PC-3 (cell line): ENCODE results near the gene NSA2. TPM values are rescaled to one million over a fixed set of nuclear protein-coding genes. Genes with fewer than 3 reads are reported as not detected.

Experiments used
- ATAC-seq: fragments of 200-7000 bp; cut with Tn5 transposase; 2 replicates; pipeline ENCODE4 v1.9.1; 2020; ENCODE audit warnings: mild to moderate bottlenecking, moderate library complexity
- BruUV-seq: library from RNA; stranded (reverse); fragments of 400-500 nt; replicated peaks from 2 replicates; lab custom pipeline; 2021; lab: Mats Ljungman, UMichigan
- CTCF ChIA-PET: fragments of 300-600 bp; sonication (Branson Sonifier 250); formaldehyde crosslinking; loops from one replicate; lab custom pipeline; 2022; ENCODE audit warnings: antibody characterized with exemption; lab: Charles Lee
- POLR2A ChIA-PET: fragments of 300-600 bp; sonication (Branson Sonifier 250); formaldehyde crosslinking; loops from one replicate; lab custom pipeline; 2022; ENCODE audit warnings: antibody characterized with exemption; ENCODE audit not compliant: unreplicated experiment; lab: Charles Lee
- DNase-seq: peaks from one replicate; pipeline ENCODE4 v3.0.0-alpha.2; 2015
- H2AFZ ChIP-seq: fragments of 300-600 bp; sonication (generic); 2 replicates; pipeline ENCODE4 v1.6.0; 2016; ENCODE audit warnings: antibody characterized with exemption, low read length
- H3F3A ChIP-seq: fragments of 300-600 bp; sonication (generic); one replicate; pipeline ENCODE4 v1.6.0; 2017; ENCODE audit warnings: antibody characterized with exemption, low read length, control low read depth, mild to moderate bottlenecking; ENCODE audit not compliant: unreplicated experiment
- H3K27ac ChIP-seq: fragments of 300-600 bp; sonication (generic); 2 replicates; pipeline ENCODE4 v1.5.1; 2016; ENCODE audit warnings: mild to moderate bottlenecking, low read length
- H3K27me3 ChIP-seq: fragments of 300-600 bp; sonication (generic); 2 replicates; pipeline ENCODE4 v1.6.1; 2016; ENCODE audit warnings: low read length, mixed read lengths
- H3K36me3 ChIP-seq: fragments of 300-600 bp; sonication (generic); 2 replicates; pipeline ENCODE4 v1.6.1; 2016; ENCODE audit warnings: low read depth, mixed run types, low read length, mixed read lengths
- H3K4me1 ChIP-seq: fragments of 300-600 bp; sonication (generic); 2 replicates; pipeline ENCODE4 v1.5.1; 2016; ENCODE audit warnings: low read length; ENCODE audit not compliant: insufficient read depth
- H3K4me2 ChIP-seq: fragments of 300-600 bp; sonication (generic); 2 replicates; pipeline ENCODE4 v1.6.0; 2016; ENCODE audit warnings: low read length
- H3K4me3 ChIP-seq: fragments of 300-600 bp; sonication (generic); 2 replicates; pipeline ENCODE4 v1.5.1; 2016; ENCODE audit warnings: mild to moderate bottlenecking, low read length, mixed read lengths
- H3K79me2 ChIP-seq: fragments of 300-600 bp; sonication (generic); 2 replicates; pipeline ENCODE4 v1.6.1; 2017; ENCODE audit warnings: low read length, mixed read lengths
- H3K9ac ChIP-seq: fragments of 300-600 bp; sonication (generic); 2 replicates; pipeline ENCODE4 v1.6.0; 2016; ENCODE audit warnings: mild to moderate bottlenecking, low read length
- H3K9me2 ChIP-seq: fragments of 300-600 bp; sonication (generic); replicated peaks from 2 replicates; pipeline ENCODE4 v1.6.1; 2016; ENCODE audit warnings: mixed run types, low read length, mixed read lengths
- H3K9me3 ChIP-seq: fragments of 300-600 bp; sonication (generic); 2 replicates; pipeline ENCODE4 v1.6.1; 2016; ENCODE audit warnings: low read length, mixed read lengths
- H4K20me1 ChIP-seq: fragments of 300-600 bp; sonication (generic); 2 replicates; pipeline ENCODE4 v1.6.1; 2016; ENCODE audit warnings: low read length, mixed read lengths
- CTCF ChIP-seq: fragments of 300-600 bp; sonication (generic); conservative IDR thresholded peaks from 2 replicates; pipeline ENCODE4 v1.5.1; 2017; ENCODE audit warnings: antibody characterized with exemption, low read depth, mild to moderate bottlenecking, low read length
- EZH2 ChIP-seq: fragments of 300-600 bp; sonication (generic); IDR thresholded peaks from one replicate; pipeline ENCODE4 v1.6.1; 2017; ENCODE audit warnings: antibody characterized with exemption, mild to moderate bottlenecking, low read length; ENCODE audit not compliant: unreplicated experiment
- EZH2phosphoT487 ChIP-seq: fragments of 300-600 bp; sonication (generic); IDR thresholded peaks from 2 replicates; pipeline ENCODE4 v1.6.1; 2018; ENCODE audit warnings: mild to moderate bottlenecking, antibody characterized with exemption, low read length, borderline replicate concordance
- intact Hi-C: fragments of 100-400 bp; cut with micrococcal nuclease; formaldehyde crosslinking; loops from 2 replicates; pipeline ENCODE4 v1.9.0; 2023
- total RNA-seq: library from RNA; depleted of rRNA; stranded (reverse); fragments of >200 nt; gene quantifications from 2 replicates; pipeline ENCODE4 v1.2.3, GENCODE V29; 2014

Gene NSA2
- total RNA-seq, 1 experiment from 2014 or later: 51.5 TPM

GRCh38 chr5:74762599-74762998 lies 4.5 kb upstream of the NSA2 start:
- Histone ChIP-seq H2AFZ (no peak overlapping the region), H3K4me1 (peaks cover 42% of the 10 kb centered on the region), H3K9ac (no peak overlapping the region), H3K4me2 (peak overlapping the region; percentile 67), H3F3A (peaks cover 8% of the 10 kb centered on the region), H3K27ac (peak overlapping the region; percentile 56), H3K9me3 (no peaks in the 10 kb centered on the region), H4K20me1 (peaks cover 3% of the 10 kb centered on the region; the same call in 1 of the 2 replicates), H3K36me3 (peaks cover 11% of the 10 kb centered on the region), H3K79me2 (peaks cover 58% of the 10 kb centered on the region), H3K9me2 (no peaks in the 10 kb centered on the region), H3K4me3 (peak overlapping the region; percentile 17; the same call in 1 of the 2 replicates), H3K27me3 (no peaks in the 10 kb centered on the region)
- ATAC-seq: peak; percentile 56
- no peak for TF ChIP-seq CTCF
- TF ChIP-seq EZH2phosphoT487: no peak
- TF ChIP-seq EZH2: no peak
- intact Hi-C loops: loop anchor here (5.0 kb wide), 1 partner anchor 35 kb away; no protein-coding TSS in a partner anchor
- ChIA-PET POLR2A (no interaction called here), CTCF (no interaction called here)
- no TSS peak for BruUV-seq
- peak; percentile 78 for DNase-seq

GRCh38 chr5:74763504-74763903 lies 3.5 kb upstream of the NSA2 start:
- H3K27ac ChIP-seq: peak overlapping the region; percentile 56
- no peaks in the 10 kb centered on the region for H3K9me2 ChIP-seq
- no peak overlapping the region for H2AFZ ChIP-seq
- TF ChIP-seq CTCF: no peak
- TF ChIP-seq EZH2: no peak
- TF ChIP-seq EZH2phosphoT487: no peak
- H3K4me1 ChIP-seq: peaks cover 46% of the 10 kb centered on the region
- intact Hi-C loops: loop anchor here (5.0 kb wide), 1 partner anchor 36 kb away; no protein-coding TSS in a partner anchor
- BruUV-seq: no TSS peak
- H3K79me2 ChIP-seq: peaks cover 67% of the 10 kb centered on the region
- no peaks in the 10 kb centered on the region for H3K9me3 ChIP-seq
- H3K36me3 ChIP-seq: peaks cover 8% of the 10 kb centered on the region
- H3F3A ChIP-seq: peaks cover 8% of the 10 kb centered on the region
- CTCF ChIA-PET: no interaction called here
- H4K20me1 ChIP-seq: peaks cover 3% of the 10 kb centered on the region; the same call in 1 of the 2 replicates
- no peak overlapping the region for H3K9ac ChIP-seq
- POLR2A ChIA-PET: no interaction called here
- no peaks in the 10 kb centered on the region for H3K27me3 ChIP-seq
- DNase-seq: peak; percentile 40
- ATAC-seq: peak; percentile 16; the same call in 1 of the 2 replicates
- H3K4me2 ChIP-seq: peak overlapping the region; percentile 67
- H3K4me3 ChIP-seq: no peak overlapping the region; the same call in 1 of the 2 replicates

- peaks cover 3% of the 10 kb centered on the region; the same call in 1 of the 2 replicates for H4K20me1 ChIP-seq
- intact Hi-C loops: loop anchor here (5.0 kb wide), 1 partner anchor 137 kb away; no protein-coding TSS in a partner anchor
- peak overlapping the region; percentile 89 for H3K4me2 ChIP-seq
- no peak overlapping the region for H3K9ac ChIP-seq
- peak overlapping the region; percentile 97; the same call in 1 of the 2 replicates for H3K4me3 ChIP-seq
- H2AFZ ChIP-seq: no peak overlapping the region
- H3K79me2 ChIP-seq: peaks cover 68% of the 10 kb centered on the region
- H3K27me3 ChIP-seq: no peaks in the 10 kb centered on the region
- TF ChIP-seq EZH2: no peak
- no peak for TF ChIP-seq EZH2phosphoT487
- no peak for TF ChIP-seq CTCF
- peaks cover 46% of the 10 kb centered on the region for H3K4me1 ChIP-seq
- H3F3A ChIP-seq: peaks cover 8% of the 10 kb centered on the region
- ChIA-PET POLR2A (no interaction called here), CTCF (no interaction called here)
- no TSS peak for BruUV-seq
- peaks cover 2% of the 10 kb centered on the region; the same call in 1 of the 2 replicates for H3K36me3 ChIP-seq
- no peaks in the 10 kb centered on the region for H3K9me3 ChIP-seq
- peak; percentile 13 for DNase-seq
- no peaks in the 10 kb centered on the region for H3K9me2 ChIP-seq
- no peak overlapping the region for H3K27ac ChIP-seq
- no peak for ATAC-seq
These were observed 1.8 kb upstream of the NSA2 start for GRCh38 chr5:74765201-74765600.
